Hepatocyte (in vitro differentiated cells): ENCODE results near the gene NLGN4X. TPM values are rescaled to one million over a fixed set of nuclear protein-coding genes. Genes with fewer than 3 reads are reported as not detected.

Experiments used
- DNase-seq: peaks from one replicate; pipeline ENCODE4 v3.0.0-alpha.2; 2016; ENCODE audit warnings: low spot score
- H2AFZ ChIP-seq: fragments of 200-600 bp; sonication (generic); 2 replicates; pipeline ENCODE4 v1.6.0; 2016; ENCODE audit warnings: antibody characterized with exemption, mild to moderate bottlenecking
- H3K27ac ChIP-seq: fragments of 200-600 bp; sonication (generic); 2 replicates; pipeline ENCODE4 v1.5.1; 2016; ENCODE audit warnings: mild to moderate bottlenecking
- H3K27me3 ChIP-seq: fragments of 200-600 bp; sonication (generic); 2 replicates; pipeline ENCODE4 v1.6.1; 2016
- H3K36me3 ChIP-seq: fragments of 200-600 bp; sonication (generic); replicated peaks from 2 replicates; pipeline ENCODE4 v1.5.1; 2016; ENCODE audit warnings: low read depth; ENCODE audit not compliant: insufficient read depth
- H3K4me1 ChIP-seq: fragments of 200-600 bp; sonication (generic); 2 replicates; pipeline ENCODE4 v1.5.1; 2016; ENCODE audit warnings: mild to moderate bottlenecking, moderate library complexity; ENCODE audit not compliant: insufficient read depth
- H3K4me2 ChIP-seq: fragments of 200-600 bp; sonication (generic); 2 replicates; pipeline ENCODE4 v1.6.0; 2016
- H3K4me3 ChIP-seq: fragments of 200-600 bp; sonication (generic); 2 replicates; pipeline ENCODE4 v1.5.1; 2016; ENCODE audit warnings: mild to moderate bottlenecking
- H3K79me2 ChIP-seq: fragments of 200-600 bp; sonication (generic); 2 replicates; pipeline ENCODE4 v1.6.0; 2017; ENCODE audit warnings: mild to moderate bottlenecking
- H3K9me2 ChIP-seq: fragments of 200-600 bp; sonication (generic); replicated peaks from 2 replicates; pipeline ENCODE4 v1.6.0; 2017; ENCODE audit warnings: mild to moderate bottlenecking; ENCODE audit not compliant: insufficient read depth
- H3K9me3 ChIP-seq: fragments of 200-600 bp; sonication (generic); 2 replicates; pipeline ENCODE4 v1.5.1; 2016; ENCODE audit warnings: low read depth, mild to moderate bottlenecking
- H4K20me1 ChIP-seq: fragments of 200-600 bp; sonication (generic); 2 replicates; pipeline ENCODE4 v1.6.0; 2016; ENCODE audit warnings: mild to moderate bottlenecking; ENCODE audit not compliant: insufficient read depth, poor library complexity, severe bottlenecking
- EZH2 ChIP-seq: fragments of 200-600 bp; sonication (generic); IDR thresholded peaks from 2 replicates; pipeline ENCODE4 v1.6.1; 2016; ENCODE audit warnings: antibody characterized with exemption, mild to moderate bottlenecking, borderline replicate concordance
- EZH2phosphoT487 ChIP-seq: fragments of 200-600 bp; sonication (generic); IDR thresholded peaks from one replicate; pipeline ENCODE4 v1.6.1; 2018; ENCODE audit warnings: antibody characterized with exemption, mild to moderate bottlenecking, low read depth, moderate library complexity; ENCODE audit not compliant: unreplicated experiment, severe bottlenecking
- WGBS: methylation state at CpG from one replicate; pipeline ENCODE4 v1.1.6; 2016; ENCODE audit warnings: low lambda C conversion rate; ENCODE audit errors: missing lambda C conversion rate; 5-methylcytosine and 5-hydroxymethylcytosine counted together
- polyA plus RNA-seq: library from polyadenylated mRNA; unstranded; fragments of >200 nt; fragmentation: Nextera tagmentation; extraction: Ambion mirVana; gene quantifications from 2 replicates; pipeline ENCODE4 v1.2.1, GENCODE V29; 2016
- total RNA-seq: library from RNA; depleted of rRNA; stranded (reverse); fragments of >200 nt; gene quantifications from 2 replicates; pipeline ENCODE4 v1.2.3, GENCODE V29; 2014
- TF ChIP-seq, protein P1 (sequence below): fragments of 200-600 bp; sonication (generic); IDR thresholded peaks from 2 replicates; pipeline ENCODE4 v1.5.1; 2016; ENCODE audit warnings: antibody characterized with exemption, mild to moderate bottlenecking; ENCODE audit not compliant: poor library complexity

The NLGN4X gene
- total and polyA plus RNA-seq, 2 experiments from 2014 or later = 2.1 to 4.5 TPM

DNA sequence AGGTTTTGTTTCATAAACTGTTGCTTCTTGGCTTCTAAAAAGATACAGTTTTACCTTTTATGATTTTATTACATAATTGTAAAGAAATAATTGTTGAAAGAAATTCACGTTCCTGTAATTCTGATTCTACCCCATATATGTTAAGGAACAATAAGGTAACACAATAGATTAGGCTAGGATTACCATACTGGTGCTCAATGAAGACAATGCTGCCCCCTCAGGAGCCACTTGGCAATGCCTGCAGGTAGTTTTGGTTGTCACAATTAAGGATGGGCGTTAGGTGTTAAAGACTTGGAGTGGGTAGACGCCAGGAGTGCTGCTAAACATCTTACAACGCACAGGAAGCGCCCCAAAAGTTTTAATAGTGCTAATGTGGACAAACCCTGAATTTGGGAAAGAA, 133.2 kb downstream of the NLGN4X start:
- no peak for TF ChIP-seq EZH2phosphoT487
- no peak for TF ChIP-seq EZH2
- TF ChIP-seq, protein P1, sequence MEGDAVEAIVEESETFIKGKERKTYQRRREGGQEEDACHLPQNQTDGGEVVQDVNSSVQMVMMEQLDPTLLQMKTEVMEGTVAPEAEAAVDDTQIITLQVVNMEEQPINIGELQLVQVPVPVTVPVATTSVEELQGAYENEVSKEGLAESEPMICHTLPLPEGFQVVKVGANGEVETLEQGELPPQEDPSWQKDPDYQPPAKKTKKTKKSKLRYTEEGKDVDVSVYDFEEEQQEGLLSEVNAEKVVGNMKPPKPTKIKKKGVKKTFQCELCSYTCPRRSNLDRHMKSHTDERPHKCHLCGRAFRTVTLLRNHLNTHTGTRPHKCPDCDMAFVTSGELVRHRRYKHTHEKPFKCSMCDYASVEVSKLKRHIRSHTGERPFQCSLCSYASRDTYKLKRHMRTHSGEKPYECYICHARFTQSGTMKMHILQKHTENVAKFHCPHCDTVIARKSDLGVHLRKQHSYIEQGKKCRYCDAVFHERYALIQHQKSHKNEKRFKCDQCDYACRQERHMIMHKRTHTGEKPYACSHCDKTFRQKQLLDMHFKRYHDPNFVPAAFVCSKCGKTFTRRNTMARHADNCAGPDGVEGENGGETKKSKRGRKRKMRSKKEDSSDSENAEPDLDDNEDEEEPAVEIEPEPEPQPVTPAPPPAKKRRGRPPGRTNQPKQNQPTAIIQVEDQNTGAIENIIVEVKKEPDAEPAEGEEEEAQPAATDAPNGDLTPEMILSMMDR = no peak
- no peaks in the 10 kb centered on the region for H3K4me1 ChIP-seq
- no peaks in the 10 kb centered on the region for H4K20me1 ChIP-seq
- H3K79me2 ChIP-seq = no peaks in the 10 kb centered on the region
- 49% methylated on average over 5 of the region's 5 CpGs for WGBS
- H3K27ac ChIP-seq = no peak overlapping the region
- no peaks in the 10 kb centered on the region for H3K9me3 ChIP-seq
- H2AFZ ChIP-seq = no peak overlapping the region
- H3K36me3 ChIP-seq = no peaks in the 10 kb centered on the region
- H3K4me3 ChIP-seq = no peak overlapping the region
- H3K4me2 ChIP-seq = no peak overlapping the region
- H3K27me3 ChIP-seq = no peaks in the 10 kb centered on the region
- H3K9me2 ChIP-seq = no peaks in the 10 kb centered on the region
- no peak for DNase-seq

DNA sequence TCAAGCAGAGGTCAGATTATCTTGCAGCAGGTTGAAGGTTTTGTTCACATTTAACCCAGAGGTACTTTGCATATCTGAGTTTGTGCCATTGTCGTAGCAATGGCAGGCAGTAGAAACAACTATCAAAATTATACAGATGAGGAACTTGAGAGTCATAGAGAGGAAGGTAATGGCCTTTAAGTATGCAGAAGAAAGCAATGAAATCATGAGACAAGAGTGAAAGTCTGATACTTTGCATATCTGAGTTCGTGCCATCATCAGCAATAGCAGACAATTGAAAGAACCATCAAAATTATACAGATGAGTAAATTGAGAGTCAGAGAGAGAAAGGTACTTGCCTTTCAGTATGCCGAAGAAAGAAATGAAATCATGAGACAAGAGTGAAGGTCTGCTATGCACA, 154.1 kb downstream of the NLGN4X start:
- Histone ChIP-seq H3K4me3 (no peak overlapping the region), H3K9me3 (no peaks in the 10 kb centered on the region), H3K27me3 (no peaks in the 10 kb centered on the region), H3K4me1 (no peaks in the 10 kb centered on the region), H4K20me1 (no peaks in the 10 kb centered on the region), H3K9me2 (no peaks in the 10 kb centered on the region), H3K27ac (no peak overlapping the region), H3K36me3 (no peaks in the 10 kb centered on the region), H2AFZ (no peak overlapping the region), H3K4me2 (no peak overlapping the region), H3K79me2 (no peaks in the 10 kb centered on the region)
- DNase-seq = no peak
- 83% methylated on average over 3 of the region's 3 CpGs for WGBS
- TF ChIP-seq, protein P1 = no peak
- TF ChIP-seq EZH2phosphoT487 (no peak), EZH2 (no peak)

DNA sequence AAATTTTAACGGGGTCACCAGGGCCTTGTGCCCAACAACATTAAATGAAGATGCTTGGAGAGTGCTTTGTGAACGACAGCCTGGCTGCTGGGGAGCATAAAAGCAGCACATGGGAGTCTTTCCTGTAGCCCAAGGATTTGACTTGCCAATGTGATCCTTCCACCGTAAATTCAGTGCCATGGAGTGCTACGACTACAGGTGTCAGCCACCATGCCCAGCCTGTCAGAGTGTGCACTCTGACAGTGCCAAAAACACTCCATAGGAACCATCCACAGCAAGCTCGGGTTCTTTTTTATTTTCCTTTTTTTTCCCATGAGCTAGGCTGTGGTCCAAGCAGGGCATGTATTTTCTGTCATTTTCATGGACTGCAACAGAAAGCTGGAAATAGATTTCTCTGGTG, 156.9 kb downstream of the NLGN4X start:
- 72% methylated on average over 5 of the region's 5 CpGs for WGBS
- H3K36me3 ChIP-seq = no peaks in the 10 kb centered on the region

More for the DNA sequence above, 156.9 kb downstream of the NLGN4X start:
- Histone ChIP-seq H3K9me3 (no peaks in the 10 kb centered on the region), H3K27ac (no peak overlapping the region), H3K9me2 (no peaks in the 10 kb centered on the region), H3K4me2 (no peak overlapping the region), H3K4me3 (no peak overlapping the region), H2AFZ (no peak overlapping the region), H3K27me3 (no peaks in the 10 kb centered on the region), H3K4me1 (no peaks in the 10 kb centered on the region), H3K79me2 (no peaks in the 10 kb centered on the region), H4K20me1 (no peaks in the 10 kb centered on the region)
- DNase-seq = no peak
- TF ChIP-seq EZH2 (no peak), EZH2phosphoT487 (no peak)
- TF ChIP-seq, protein P1 = no peak
